Measurements from ENCODE around the gene ZNF169.
"Not testable (repeated sequence)": the region's sequence is repeated elsewhere in the genome, so short reads cannot be mapped to it uniquely, and the experiment has no call there.

ZNF169 gene

GRCh38 chr9:94259077-94259862 lies at the start of gene ZNF169:
Gene ZNF169 (plus strand): TSS chr9:94259298. CDS start chr9:94278813, 19,515 bp downstream.
- H3K4me3 ChIP-seq = peak within 1 kb of the TSS; percentile 79
- no peaks in the 10 kb centered on the region for H3K27me3 ChIP-seq (ENCODE audit: low read depth)
- no peaks in the 10 kb centered on the region for H3K36me3 ChIP-seq (replicated peaks)
- no peaks in the 10 kb centered on the region for H3K9me3 ChIP-seq
- in situ Hi-C loops (cut with MboI; ENCODE audit: low sequenced_read_pairs) = no loop called here
- H3K4me1 ChIP-seq = peaks cover 3% of the 10 kb centered on the region; the same call in 1 of the 2 replicates
- DNase-seq (ENCODE audit: low spot score in 2 of 2) = peak; percentile 85 to 93

GRCh38 chr9:94210616-94211603 lies 48.2 kb upstream of the ZNF169 start:
- Histone ChIP-seq H3K4me3 (no peak overlapping the region), H3K4me1 (no peaks in the 10 kb centered on the region), H3K9me3 (no peaks in the 10 kb centered on the region), H3K36me3 (replicated peaks) (no peaks in the 10 kb centered on the region), H3K27me3 (ENCODE audit: low read depth) (no peaks in the 10 kb centered on the region)
- no peak for DNase-seq (ENCODE audit: low spot score in 2 of 2)
- in situ Hi-C loops (cut with MboI; ENCODE audit: low sequenced_read_pairs) = loop anchor here (10.0 to 25.0 kb wide), 2 partner anchors 136 to 524 kb away; no protein-coding TSS in a partner anchor

GRCh38 chr9:94212091-94212490 lies 47.0 kb upstream of the ZNF169 start:
- Histone ChIP-seq H3K4me3 (no peak overlapping the region), H3K27me3 (ENCODE audit: low read depth) (no peaks in the 10 kb centered on the region), H3K9me3 (no peaks in the 10 kb centered on the region), H3K4me1 (no peaks in the 10 kb centered on the region), H3K36me3 (replicated peaks) (no peaks in the 10 kb centered on the region)
- in situ Hi-C loops (cut with MboI; ENCODE audit: low sequenced_read_pairs) = loop anchor here (10.0 to 25.0 kb wide), 2 partner anchors 137 to 525 kb away; no protein-coding TSS in a partner anchor
- DNase-seq (ENCODE audit: low spot score in 2 of 2) = no peak

GRCh38 chr9:94212531-94212930 lies 46.6 kb upstream of the ZNF169 start:
- in situ Hi-C loops (cut with MboI; ENCODE audit: low sequenced_read_pairs) = loop anchor here (10.0 to 25.0 kb wide), 2 partner anchors 138 to 525 kb away; no protein-coding TSS in a partner anchor
- Histone ChIP-seq H3K4me3 (no peak overlapping the region), H3K27me3 (ENCODE audit: low read depth) (no peaks in the 10 kb centered on the region)

GRCh38 chr9:94213511-94214124 lies 45.5 kb upstream of the ZNF169 start:
- DNase-seq (ENCODE audit: low spot score in 2 of 2) = peak; percentile 77 to 78
- in situ Hi-C loops (cut with MboI; ENCODE audit: low sequenced_read_pairs) = loop anchor here (10.0 to 25.0 kb wide), 2 partner anchors 139 to 526 kb away; no protein-coding TSS in a partner anchor
- H3K36me3 ChIP-seq (replicated peaks) = no peaks in the 10 kb centered on the region
- H3K4me1 ChIP-seq = no peaks in the 10 kb centered on the region
- no peaks in the 10 kb centered on the region for H3K9me3 ChIP-seq
- no peaks in the 10 kb centered on the region for H3K27me3 ChIP-seq (ENCODE audit: low read depth)
- no peak overlapping the region for H3K4me3 ChIP-seq

More at GRCh38 chr9:94212531-94212930, 46.6 kb upstream of the ZNF169 start:
- H3K4me1 ChIP-seq = no peaks in the 10 kb centered on the region
- no peaks in the 10 kb centered on the region for H3K36me3 ChIP-seq (replicated peaks)
- no peak for DNase-seq (ENCODE audit: low spot score in 2 of 2)
- H3K9me3 ChIP-seq = no peaks in the 10 kb centered on the region

- Histone ChIP-seq H3K4me1 (no peaks in the 10 kb centered on the region), H3K36me3 (replicated peaks) (no peaks in the 10 kb centered on the region), H3K4me3 (no peak overlapping the region), H3K9me3 (0 out of 2 replicates have a peak, but pooled peaks cover 2% of the 10 kb centered on the region), H3K27me3 (ENCODE audit: low read depth) (no peaks in the 10 kb centered on the region)
- in situ Hi-C loops (cut with MboI; ENCODE audit: low sequenced_read_pairs) = loop anchor here (25.0 kb wide), 1 partner anchor 536 kb away; no protein-coding TSS in a partner anchor
- DNase-seq (ENCODE audit: low spot score in 2 of 2) = no peak
These were observed 36.2 kb upstream of the ZNF169 start for GRCh38 chr9:94222870-94223269.

- H3K9me3 ChIP-seq; H3K4me3 ChIP-seq; H3K36me3 ChIP-seq (replicated peaks); DNase-seq (ENCODE audit: low spot score in 2 of 2); in situ Hi-C loops (cut with MboI; ENCODE audit: low sequenced_read_pairs); H3K4me1 ChIP-seq; H3K27me3 ChIP-seq (ENCODE audit: low read depth): not testable (repeated sequence)
These were observed 33.7 kb upstream of the ZNF169 start for GRCh38 chr9:94225413-94225812.

- no peak overlapping the region for H3K4me3 ChIP-seq
- H3K27me3 ChIP-seq (ENCODE audit: low read depth) = no peaks in the 10 kb centered on the region
- no peaks in the 10 kb centered on the region for H3K36me3 ChIP-seq (replicated peaks)
- 0 out of 2 replicates have a peak, but pooled peaks cover 2% of the 10 kb centered on the region for H3K9me3 ChIP-seq
- no peaks in the 10 kb centered on the region for H3K4me1 ChIP-seq
- DNase-seq (ENCODE audit: low spot score in 2 of 2) = no peak
- in situ Hi-C loops (cut with MboI; ENCODE audit: low sequenced_read_pairs) = no loop called here
These were observed 30.5 kb upstream of the ZNF169 start for GRCh38 chr9:94228616-94229015.

GRCh38 chr9:94232428-94232827 lies 26.7 kb upstream of the ZNF169 start:
- Histone ChIP-seq H3K9me3 (no peaks in the 10 kb centered on the region), H3K36me3 (replicated peaks) (no peaks in the 10 kb centered on the region), H3K4me1 (no peaks in the 10 kb centered on the region), H3K4me3 (no peak overlapping the region), H3K27me3 (ENCODE audit: low read depth) (no peaks in the 10 kb centered on the region)
- no peak for DNase-seq (ENCODE audit: low spot score in 2 of 2)
- in situ Hi-C loops (cut with MboI; ENCODE audit: low sequenced_read_pairs) = no loop called here

GRCh38 chr9:94241098-94241497 lies 18.0 kb upstream of the ZNF169 start:
- DNase-seq (ENCODE audit: low spot score in 2 of 2); H3K4me1 ChIP-seq; H3K36me3 ChIP-seq (replicated peaks); H3K4me3 ChIP-seq; H3K27me3 ChIP-seq (ENCODE audit: low read depth); H3K9me3 ChIP-seq; in situ Hi-C loops (cut with MboI; ENCODE audit: low sequenced_read_pairs): not testable (repeated sequence)

GRCh38 chr9:94245651-94246050 lies 13.4 kb upstream of the ZNF169 start:
- no peak for DNase-seq (ENCODE audit: low spot score in 2 of 2)
- Histone ChIP-seq H3K4me1 (no peaks in the 10 kb centered on the region), H3K27me3 (ENCODE audit: low read depth) (no peaks in the 10 kb centered on the region), H3K36me3 (replicated peaks) (no peaks in the 10 kb centered on the region), H3K4me3 (no peak overlapping the region), H3K9me3 (no peaks in the 10 kb centered on the region)
- in situ Hi-C loops (cut with MboI; ENCODE audit: low sequenced_read_pairs) = no loop called here

- no peaks in the 10 kb centered on the region for H3K36me3 ChIP-seq (replicated peaks)
- DNase-seq (ENCODE audit: low spot score in 2 of 2) = no peak
- in situ Hi-C loops (cut with MboI; ENCODE audit: low sequenced_read_pairs) = no loop called here
- no peaks in the 10 kb centered on the region for H3K9me3 ChIP-seq
- H3K4me3 ChIP-seq = no peak overlapping the region
- no peaks in the 10 kb centered on the region for H3K27me3 ChIP-seq (ENCODE audit: low read depth)
- H3K4me1 ChIP-seq = no peaks in the 10 kb centered on the region
These were observed 8.6 kb upstream of the ZNF169 start for GRCh38 chr9:94250456-94250855.

- Histone ChIP-seq H3K4me1 (peaks cover 3% of the 10 kb centered on the region; the same call in 1 of the 2 replicates), H3K36me3 (replicated peaks) (no peaks in the 10 kb centered on the region), H3K27me3 (ENCODE audit: low read depth) (no peaks in the 10 kb centered on the region), H3K9me3 (no peaks in the 10 kb centered on the region), H3K4me3 (no peak overlapping the region)
- in situ Hi-C loops (cut with MboI; ENCODE audit: low sequenced_read_pairs) = no loop called here
- no peak for DNase-seq (ENCODE audit: low spot score in 2 of 2)
These were observed 3.1 kb upstream of the ZNF169 start for GRCh38 chr9:94256007-94256406.

Data from HAP-1 (cell line).